Panc1 (cell line): ENCODE results near the gene ZNF714. TPM values are rescaled to one million over a fixed set of nuclear protein-coding genes. Genes with fewer than 3 reads are reported as not detected.

Experiments
- ATAC-seq: fragments of 200-7000 bp; cut with Tn5 transposase; 2 replicates; pipeline ENCODE4 v1.9.1; 2020; ENCODE audit warnings: mild to moderate bottlenecking, moderate library complexity
- BruUV-seq: library from RNA; stranded (reverse); fragments of 400-500 nt; replicated peaks from 2 replicates; lab custom pipeline; 2021; lab: Mats Ljungman, UMichigan
- CTCF ChIA-PET: fragments of 300-600 bp; sonication (Branson Sonifier 250); formaldehyde crosslinking; loops from one replicate; lab custom pipeline; 2022; ENCODE audit warnings: antibody characterized with exemption; lab: Charles Lee
- POLR2A ChIA-PET: fragments of 300-600 bp; sonication (Branson Sonifier 250); formaldehyde crosslinking; loops from one replicate; lab custom pipeline; 2022; ENCODE audit warnings: antibody characterized with exemption; lab: Charles Lee
- DNase-seq: peaks from one replicate; pipeline ENCODE4 v3.0.0-alpha.2; 2010; ENCODE audit warnings: low read depth, low spot score
- H3K27ac ChIP-seq: 2 replicates; pipeline ENCODE4 v1.5.1; 2011; ENCODE audit warnings: mild to moderate bottlenecking, low read length, inconsistent platforms
- H3K27me3 ChIP-seq: fragments of 200-500 bp; sonication (Bioruptor generic); 2 replicates; pipeline ENCODE4 v1.6.0; 2014; ENCODE audit warnings: low read length, inconsistent platforms; ENCODE audit not compliant: control insufficient read depth, insufficient read depth
- H3K36me3 ChIP-seq: fragments of 200-500 bp; sonication (Bioruptor generic); 2 replicates; pipeline ENCODE4 v1.5.1; 2014; ENCODE audit warnings: inconsistent platforms, mild to moderate bottlenecking, low read length, moderate library complexity; ENCODE audit not compliant: control insufficient read depth, insufficient read depth
- H3K4me1 ChIP-seq: 2 replicates; pipeline ENCODE4 v1.5.1; 2011; ENCODE audit warnings: inconsistent platforms, mild to moderate bottlenecking, low read length, moderate library complexity; ENCODE audit not compliant: control insufficient read depth, insufficient read depth
- H3K4me3 ChIP-seq, 2 experiments: 2 replicates each; pipeline ENCODE4 v1.5.1; 2011 to 2012; ENCODE audit warnings: low read depth in 2 of 2, low read length in 2 of 2, mild to moderate bottlenecking in 2 of 2, inconsistent platforms in 1 of 2, moderate library complexity in 1 of 2
- H3K9me3 ChIP-seq: fragments of 200-500 bp; sonication (Bioruptor generic); 2 replicates; pipeline ENCODE4 v1.5.1; 2014; ENCODE audit warnings: low read depth, mild to moderate bottlenecking, inconsistent platforms, low read length, moderate library complexity; ENCODE audit not compliant: control insufficient read depth, insufficient read depth
- CTCF ChIP-seq: fragments of 450-650 bp; IDR thresholded peaks from 2 replicates; pipeline ENCODE4 v1.5.1; 2017; ENCODE audit warnings: mild to moderate bottlenecking
- POLR2AphosphoS5 ChIP-seq: IDR thresholded peaks from 2 replicates; pipeline ENCODE4 v1.6.1; 2012; ENCODE audit warnings: mild to moderate bottlenecking, low read depth, low read length, moderate library complexity
- REST ChIP-seq, 2 experiments: IDR thresholded peaks; 2 replicates each; pipeline ENCODE4 v1.6.1; 2011 to 2012; ENCODE audit warnings: low read depth in 2 of 2, control low read depth in 1 of 2, low read length in 1 of 2, mild to moderate bottlenecking in 1 of 2, moderate library complexity in 1 of 2; ENCODE audit not compliant: insufficient read depth in 1 of 2
- SIN3A ChIP-seq: IDR thresholded peaks from 2 replicates; pipeline ENCODE4 v1.6.1; 2012; ENCODE audit warnings: low read depth, mild to moderate bottlenecking, low read length, moderate library complexity, borderline replicate concordance; ENCODE audit not compliant: insufficient read depth
- TCF7L2 ChIP-seq: IDR thresholded peaks from 2 replicates; pipeline ENCODE4 v1.6.1; 2011; ENCODE audit warnings: mild to moderate bottlenecking, low read depth, low read length, inconsistent platforms
- in situ Hi-C: cut with HindIII; loops from 2 replicates; pipeline ENCODE4 v1.10.0; 2016; ENCODE audit warnings: low sequenced_read_pairs, low pct_unique_long_range_greater_than_20kb
- intact Hi-C: fragments of 100-400 bp; cut with micrococcal nuclease; formaldehyde crosslinking; loops from one replicate; pipeline ENCODE4 v1.10.0; 2022; ENCODE audit not compliant: unreplicated experiment
- total RNA-seq: library from RNA; stranded (reverse); gene quantifications from one replicate; pipeline ENCODE4 v1.2.1, GENCODE V29; 2021; ENCODE audit not compliant: unreplicated experiment

Gene ZNF714
- total RNA-seq, 1 experiment from 2014 or later: 0.67 TPM

- H3K4me3 ChIP-seq: no peak overlapping the region
- no peaks in the 10 kb centered on the region for H3K36me3 ChIP-seq
- no peaks in the 10 kb centered on the region for H3K4me1 ChIP-seq
- no peaks in the 10 kb centered on the region for H3K9me3 ChIP-seq
- no peak overlapping the region for H3K27ac ChIP-seq
- H3K27me3 ChIP-seq: no peaks in the 10 kb centered on the region
- no peak for DNase-seq
- TF ChIP-seq CTCF (no peak), REST (IDR thresholded peaks at IDR 0.05; ENCODE audit: insufficient read depth in 1 of 2, low read depth in 2 of 2, low read length in 1 of 2) (no peak), TCF7L2 (no peak), POLR2AphosphoS5 (no peak), SIN3A (no peak)
- BruUV-seq: no TSS peak
- ATAC-seq: no peak
- POLR2A ChIA-PET: no interaction called here
- intact Hi-C loops: no loop called here
- in situ Hi-C loops: no loop called here
- CTCF ChIA-PET: no interaction called here
These were observed 44.1 kb downstream of the ZNF714 start for GRCh38 chr19:21126078-21126477.

GRCh38 chr19:21127001-21127400 lies 45.0 kb downstream of the ZNF714 start:
- intact Hi-C loops (no loop called here), in situ Hi-C loops (no loop called here)
- TF ChIP-seq REST (IDR thresholded peaks at IDR 0.05; ENCODE audit: insufficient read depth in 1 of 2, low read depth in 2 of 2, low read length in 1 of 2) (no peak), POLR2AphosphoS5 (no peak), CTCF (no peak), SIN3A (no peak), TCF7L2 (no peak)
- no peak overlapping the region for H3K27ac ChIP-seq
- no TSS peak for BruUV-seq
- ATAC-seq (no peak), DNase-seq (no peak)
- no peaks in the 10 kb centered on the region for H3K4me1 ChIP-seq
- CTCF ChIA-PET: no interaction called here
- H3K9me3 ChIP-seq: no peaks in the 10 kb centered on the region
- no peaks in the 10 kb centered on the region for H3K27me3 ChIP-seq
- H3K4me3 ChIP-seq: no peak overlapping the region
- POLR2A ChIA-PET: no interaction called here
- no peaks in the 10 kb centered on the region for H3K36me3 ChIP-seq
